SK-N-MC (cell line): Measurements from ENCODE around the gene ADGRA1.
"Not testable (repeated sequence)": the region's sequence is repeated elsewhere in the genome, so short reads cannot be mapped to it uniquely, and the experiment has no call there.

ENCODE experiments used
- DNase-seq: peaks from one replicate; pipeline ENCODE4 v3.0.0-alpha.2; 2011; ENCODE audit warnings: low read depth, low spot score
- H3K27ac ChIP-seq: fragments of 200-600 bp; sonication (generic); 2 replicates; pipeline ENCODE4 v1.5.1; 2016; ENCODE audit warnings: mixed run types
- H3K36me3 ChIP-seq: fragments of 200-600 bp; sonication (generic); 2 replicates; pipeline ENCODE4 v1.6.1; 2017; ENCODE audit warnings: antibody characterized with exemption, low read length, mixed read lengths; ENCODE audit not compliant: insufficient read depth
- H3K4me3 ChIP-seq: fragments of 200-600 bp; sonication (generic); 2 replicates; pipeline ENCODE4 v1.5.1; 2016
- H3K9ac ChIP-seq: fragments of 200-600 bp; sonication (generic); 2 replicates; pipeline ENCODE4 v1.8.0; 2017; ENCODE audit warnings: mixed run types, mixed read lengths; ENCODE audit not compliant: insufficient read length
- H3K9me3 ChIP-seq: fragments of 200-600 bp; sonication (generic); 2 replicates; pipeline ENCODE4 v1.6.1; 2017; ENCODE audit warnings: low read depth, mild to moderate bottlenecking, antibody characterized with exemption, low read length, moderate library complexity, mixed read lengths
- EZH2 ChIP-seq: fragments of 200-600 bp; sonication (generic); IDR thresholded peaks from one replicate; pipeline ENCODE4 v1.6.1; 2017; ENCODE audit warnings: antibody characterized with exemption
- FOXP2 ChIP-seq: optimal IDR thresholded peaks from 2 replicates; pipeline ENCODE3; 2011; ENCODE audit warnings: mild to moderate bottlenecking, moderate library complexity; ENCODE audit not compliant: insufficient read depth; ENCODE audit errors: extremely low read length, control extremely low read depth
- POLR2AphosphoS5 ChIP-seq: IDR thresholded peaks from 2 replicates; pipeline ENCODE4 v1.6.1; 2012; ENCODE audit warnings: mild to moderate bottlenecking, low read depth, low read length, borderline replicate concordance

The ADGRA1 gene

GRCh38 chr10:133050371-133050770 is 37.4 kb upstream of the ADGRA1 start:
- no peak overlapping the region for H3K27ac ChIP-seq
- no peaks in the 10 kb centered on the region for H3K36me3 ChIP-seq
- no peak overlapping the region for H3K9ac ChIP-seq
- no peak for TF ChIP-seq POLR2AphosphoS5
- TF ChIP-seq FOXP2, result no peak
- no peak for TF ChIP-seq EZH2
- no peak for DNase-seq
- no peak overlapping the region for H3K4me3 ChIP-seq
- no peaks in the 10 kb centered on the region for H3K9me3 ChIP-seq

DNA sequence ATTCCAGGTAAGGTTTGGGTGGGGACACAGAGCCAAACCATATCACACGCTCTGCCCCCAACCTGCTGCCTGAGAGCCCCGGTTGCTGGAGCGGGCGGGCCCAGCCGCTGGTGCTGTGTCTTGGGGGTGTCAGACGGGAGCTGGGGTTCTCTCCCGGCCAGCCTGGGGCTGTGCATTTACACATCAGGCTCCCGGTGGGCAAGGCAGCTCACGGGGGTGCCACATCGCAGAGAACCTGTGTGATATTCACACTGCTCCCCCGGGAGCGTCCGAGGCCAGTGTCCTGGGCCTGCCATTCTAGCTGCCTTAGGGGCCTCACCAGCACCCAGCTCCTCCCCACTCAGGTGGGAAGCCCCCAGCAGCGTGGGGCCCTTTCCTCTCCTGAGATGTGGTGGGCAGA is 35.6 kb upstream of the ADGRA1 start:
- Histone ChIP-seq H3K4me3 (no peak overlapping the region), H3K27ac (no peak overlapping the region), H3K9me3 (no peaks in the 10 kb centered on the region), H3K9ac (no peak overlapping the region), H3K36me3 (no peaks in the 10 kb centered on the region)
- TF ChIP-seq EZH2, result no peak
- no peak for TF ChIP-seq POLR2AphosphoS5
- no peak for TF ChIP-seq FOXP2
- DNase-seq, result no peak

GRCh38 chr10:133053527-133054133 is 34.1 kb upstream of the ADGRA1 start:
- not testable (repeated sequence) for H3K36me3 ChIP-seq, DNase-seq, H3K9ac ChIP-seq, H3K4me3 ChIP-seq, H3K27ac ChIP-seq, H3K9me3 ChIP-seq

DNA sequence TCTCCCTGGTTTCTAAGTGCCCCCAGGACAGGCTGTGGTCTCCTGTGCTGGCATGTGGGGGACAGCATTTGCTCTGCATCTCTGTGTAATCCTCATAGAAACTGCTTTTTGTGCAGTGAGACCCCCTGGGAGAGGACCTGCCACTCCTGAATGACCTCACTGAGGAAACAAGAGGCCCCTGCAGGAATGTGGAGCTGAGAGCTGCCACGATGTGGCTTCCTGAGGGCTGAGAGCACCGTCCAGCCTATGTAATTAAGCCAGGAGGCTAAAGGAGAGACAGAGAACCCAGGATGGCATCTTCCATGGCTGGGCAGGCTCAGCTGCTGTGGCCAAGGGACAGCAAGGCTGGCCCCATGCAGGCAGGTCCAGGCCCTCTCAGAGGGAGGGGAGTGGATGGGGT is 32.3 kb upstream of the ADGRA1 start:
- H3K9me3 ChIP-seq, result no peaks in the 10 kb centered on the region
- no peaks in the 10 kb centered on the region for H3K36me3 ChIP-seq
- no peak overlapping the region for H3K4me3 ChIP-seq
- H3K27ac ChIP-seq, result no peak overlapping the region
- DNase-seq, result no peak
- TF ChIP-seq POLR2AphosphoS5 (no peak), EZH2 (no peak), FOXP2 (no peak)
- H3K9ac ChIP-seq, result no peak overlapping the region

DNA sequence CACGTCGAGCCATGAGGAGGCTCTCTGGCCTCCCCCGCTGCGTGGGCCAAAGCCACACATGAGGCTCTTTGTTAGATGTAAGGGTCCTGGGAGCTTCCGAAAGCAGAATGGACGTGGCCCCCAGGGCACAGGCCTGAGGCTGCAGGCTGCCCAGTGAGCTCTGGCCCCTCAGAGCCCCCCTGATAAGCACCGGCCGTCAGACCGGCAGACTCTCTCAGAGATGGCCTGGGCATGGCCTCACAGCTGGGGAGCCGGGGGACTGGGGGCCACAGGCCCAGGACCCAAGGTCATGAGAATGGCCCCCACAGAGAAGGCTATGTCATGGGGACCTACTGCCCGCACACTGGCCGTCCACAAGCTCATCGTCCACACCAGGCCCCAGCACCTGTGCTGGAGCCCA is 31.7 kb upstream of the ADGRA1 start:
- no peaks in the 10 kb centered on the region for H3K9me3 ChIP-seq
- no peak for DNase-seq
- H3K36me3 ChIP-seq, result no peaks in the 10 kb centered on the region
- H3K9ac ChIP-seq, result no peak overlapping the region
- no peak overlapping the region for H3K4me3 ChIP-seq
- no peak for TF ChIP-seq POLR2AphosphoS5
- no peak for TF ChIP-seq FOXP2
- no peak for TF ChIP-seq EZH2
- no peak overlapping the region for H3K27ac ChIP-seq

DNA sequence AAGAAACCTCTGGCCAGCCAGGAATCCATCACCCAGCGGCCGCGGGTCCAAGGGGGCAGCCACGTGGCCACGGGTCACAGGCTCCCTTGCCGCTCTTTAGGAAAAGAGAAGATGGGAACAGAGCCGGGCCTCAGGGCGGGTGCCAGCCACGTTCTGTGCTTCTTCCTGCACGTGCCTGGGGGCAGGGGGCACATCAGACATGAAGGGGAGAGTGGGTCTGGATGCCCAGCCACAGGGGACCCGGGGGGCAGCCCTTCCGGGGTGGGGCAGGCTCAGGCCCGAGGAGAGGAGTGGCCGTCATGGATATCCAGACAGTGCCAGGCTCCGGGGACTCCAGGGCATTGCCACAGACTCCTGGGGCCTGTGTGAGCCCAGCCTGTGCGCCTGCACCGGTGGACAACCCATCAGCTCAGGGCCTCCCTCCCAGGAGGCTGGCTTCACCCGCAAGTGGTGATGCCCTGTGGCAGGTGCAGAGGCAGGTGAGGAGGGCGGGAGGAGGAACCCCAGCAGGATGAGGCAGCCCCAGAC is 31.0 kb upstream of the ADGRA1 start:
- H3K36me3 ChIP-seq, result no peaks in the 10 kb centered on the region
- no peak overlapping the region for H3K4me3 ChIP-seq
- no peak for DNase-seq
- no peak overlapping the region for H3K9ac ChIP-seq
- no peak for TF ChIP-seq FOXP2
- no peak for TF ChIP-seq EZH2
- TF ChIP-seq POLR2AphosphoS5, result no peak
- no peaks in the 10 kb centered on the region for H3K9me3 ChIP-seq
- H3K27ac ChIP-seq, result no peak overlapping the region

DNA sequence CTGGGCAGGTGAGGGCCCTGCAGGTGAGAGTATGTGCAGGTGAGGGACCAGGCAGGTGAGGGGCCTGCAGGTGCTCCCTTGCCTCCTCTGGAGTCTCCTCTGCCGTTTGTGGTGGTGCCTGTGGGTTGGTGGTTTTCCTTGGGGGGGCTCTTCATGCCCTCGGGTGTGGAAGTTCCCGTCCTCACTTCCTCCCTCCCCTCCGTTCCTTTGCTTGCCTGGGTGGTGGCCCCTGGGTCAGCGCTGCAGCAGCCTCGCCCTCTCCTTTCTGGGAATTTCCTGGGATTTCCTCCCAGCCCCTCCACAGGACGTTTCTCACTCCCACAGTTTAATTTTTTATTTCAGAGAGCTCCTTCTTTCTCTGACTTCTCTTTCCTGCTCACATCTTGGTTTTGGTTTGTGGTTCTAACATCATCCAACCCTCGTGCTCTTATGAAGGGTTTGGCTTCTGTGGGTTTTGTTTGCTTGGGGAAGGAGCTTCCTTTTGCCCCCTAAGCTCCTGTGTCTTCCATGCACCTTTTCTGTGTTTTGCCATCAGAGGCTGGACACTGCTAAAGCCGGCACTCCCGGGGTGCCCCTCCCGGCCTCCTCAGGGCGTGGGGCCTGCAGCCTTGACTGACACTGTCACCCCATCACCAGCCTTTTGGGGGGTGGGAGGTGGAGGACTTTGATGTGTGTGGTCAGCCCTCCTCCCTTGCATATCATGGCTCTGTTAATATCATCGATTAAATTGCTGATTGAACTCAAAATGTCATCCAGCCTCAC is 29.2 kb upstream of the ADGRA1 start:
- H3K4me3 ChIP-seq, result no peak overlapping the region
- no peak for DNase-seq
- H3K9me3 ChIP-seq, result no peaks in the 10 kb centered on the region
- no peak overlapping the region for H3K9ac ChIP-seq
- TF ChIP-seq FOXP2 (no peak), EZH2 (no peak), POLR2AphosphoS5 (no peak)
- H3K27ac ChIP-seq, result no peak overlapping the region
- H3K36me3 ChIP-seq, result no peaks in the 10 kb centered on the region

DNA sequence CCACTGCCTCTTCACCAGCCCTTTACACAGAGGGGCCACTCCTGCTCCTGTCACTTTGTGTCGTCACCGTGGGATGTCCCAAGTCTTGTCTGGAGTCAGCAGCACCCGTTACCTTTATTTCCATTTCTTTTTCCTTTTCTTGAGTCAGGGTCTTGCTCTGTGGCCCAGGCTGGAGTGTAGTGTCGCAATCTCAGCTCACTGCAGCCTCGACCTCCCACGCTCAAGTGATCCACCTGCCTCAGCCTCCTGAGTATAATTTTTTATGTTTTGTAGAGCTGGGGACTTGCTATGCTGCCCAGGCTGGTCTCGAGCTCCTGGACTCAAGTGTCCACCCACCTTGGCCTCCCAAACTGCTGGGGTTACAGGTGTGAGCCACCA is 28.6 kb upstream of the ADGRA1 start:
- H3K4me3 ChIP-seq, result no peak overlapping the region

GRCh38 chr10:133059571-133059970 is 28.2 kb upstream of the ADGRA1 start:
- no peaks in the 10 kb centered on the region for H3K9me3 ChIP-seq
- no peak overlapping the region for H3K9ac ChIP-seq
- DNase-seq, result no peak
- H3K4me3 ChIP-seq, result no peak overlapping the region
- H3K27ac ChIP-seq, result no peak overlapping the region
- TF ChIP-seq FOXP2 (no peak), EZH2 (no peak), POLR2AphosphoS5 (no peak)
- no peaks in the 10 kb centered on the region for H3K36me3 ChIP-seq

More for the DNA sequence above, 28.6 kb upstream of the ADGRA1 start:
- Histone ChIP-seq H3K9ac (no peak overlapping the region), H3K27ac (no peak overlapping the region), H3K9me3 (no peaks in the 10 kb centered on the region), H3K36me3 (no peaks in the 10 kb centered on the region)
- no peak for DNase-seq
- TF ChIP-seq FOXP2 (no peak), POLR2AphosphoS5 (no peak), EZH2 (no peak)
